ENCODE data around the gene PDE4D.

The PDE4D gene

DNA sequence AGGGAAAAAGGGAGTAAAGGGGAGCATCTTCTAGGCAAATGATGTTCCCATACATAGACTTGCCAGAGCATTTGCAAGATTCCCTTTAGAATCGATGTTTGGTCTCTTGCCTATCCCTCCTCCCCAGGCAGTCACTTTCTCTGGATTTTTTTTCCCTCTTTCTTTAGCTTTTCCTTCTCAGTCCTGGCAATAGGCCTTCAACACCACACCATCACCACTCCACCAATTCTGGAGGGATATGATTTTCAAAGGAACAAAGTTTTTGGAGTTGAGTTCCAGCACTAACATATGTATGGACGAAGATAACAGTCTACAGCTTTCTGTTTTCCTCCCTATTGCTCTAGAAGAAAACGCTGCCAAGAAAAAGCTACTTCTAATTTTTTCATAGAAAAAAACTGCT, 377.4 kb downstream of the PDE4D start:
- DNase-seq (ENCODE audit: low spot score), result no peak

GRCh38 chr5:59506285-59506877, 387.1 kb downstream of the PDE4D start:
- DNase-seq (ENCODE audit: low spot score), result no peak

DNA sequence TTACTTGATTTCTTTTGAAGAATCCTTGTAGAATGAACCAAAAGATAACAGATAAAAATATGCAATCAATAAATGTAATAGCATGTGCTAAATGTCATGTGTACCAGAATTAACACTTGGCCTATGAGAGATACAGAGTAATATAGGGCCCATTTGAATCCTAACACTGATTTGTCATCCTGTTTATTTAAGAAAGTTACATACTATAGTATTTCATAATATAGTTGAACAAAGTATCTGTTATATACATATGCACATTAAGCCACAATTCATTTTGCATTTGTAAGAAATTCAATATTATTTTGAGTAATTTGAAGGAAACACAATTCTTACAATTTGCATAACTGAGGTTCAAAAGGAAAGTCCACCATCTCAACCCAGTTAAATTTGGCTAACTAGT, 389.5 kb downstream of the PDE4D start:
- no peak for DNase-seq (ENCODE audit: low spot score)

GRCh38 chr5:59503220-59503619, 390.3 kb downstream of the PDE4D start:
- no peak for DNase-seq (ENCODE audit: low spot score)

- DNase-seq (ENCODE audit: low spot score), result no peak
These were observed 392.2 kb downstream of the PDE4D start for GRCh38 chr5:59501316-59501715.

DNA sequence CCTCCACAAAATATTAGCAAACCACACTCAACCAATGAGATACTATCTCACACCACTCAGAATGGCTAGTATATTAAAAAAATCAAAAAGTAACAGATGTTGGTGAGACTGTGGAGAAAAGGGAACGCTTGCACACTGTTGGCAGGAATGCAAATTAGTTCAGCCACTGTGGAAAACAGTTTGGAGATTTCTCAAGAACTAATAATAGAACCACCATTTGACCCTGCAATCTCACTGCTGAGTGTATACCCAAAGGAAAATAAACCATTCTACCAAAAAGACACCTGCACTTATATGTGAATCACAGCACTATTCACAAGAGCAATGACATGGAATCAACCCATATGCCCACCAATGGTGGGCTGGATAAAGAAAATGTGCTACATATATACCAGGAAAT, 393.5 kb downstream of the PDE4D start:
- no peak for DNase-seq (ENCODE audit: low spot score)

DNA sequence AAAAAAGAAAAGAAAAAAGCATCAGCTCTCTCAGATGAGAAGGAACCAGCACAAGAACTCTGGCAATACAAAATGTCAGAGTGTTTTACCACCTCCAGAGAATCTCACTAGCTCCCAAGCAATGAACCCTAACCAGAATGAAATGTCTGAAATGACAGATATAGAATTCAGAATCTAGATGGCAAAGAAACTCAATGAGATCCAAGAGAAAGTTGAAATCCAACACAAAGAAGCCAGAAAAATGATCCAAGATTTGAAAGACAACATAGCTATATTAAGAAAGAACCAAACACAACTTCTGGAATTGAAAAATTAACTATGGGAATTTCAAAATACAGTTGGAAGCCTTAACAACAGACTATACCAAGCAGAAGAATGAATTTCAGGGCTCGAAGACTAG, 396.3 kb downstream of the PDE4D start:
- DNase-seq (ENCODE audit: low spot score), result no peak

GRCh38 chr5:59496524-59497134, 396.9 kb downstream of the PDE4D start:
- DNase-seq (ENCODE audit: low spot score), result peak; percentile 5

GRCh38 chr5:59491945-59492344, 401.6 kb downstream of the PDE4D start:
- DNase-seq (ENCODE audit: low spot score), result no peak

DNA sequence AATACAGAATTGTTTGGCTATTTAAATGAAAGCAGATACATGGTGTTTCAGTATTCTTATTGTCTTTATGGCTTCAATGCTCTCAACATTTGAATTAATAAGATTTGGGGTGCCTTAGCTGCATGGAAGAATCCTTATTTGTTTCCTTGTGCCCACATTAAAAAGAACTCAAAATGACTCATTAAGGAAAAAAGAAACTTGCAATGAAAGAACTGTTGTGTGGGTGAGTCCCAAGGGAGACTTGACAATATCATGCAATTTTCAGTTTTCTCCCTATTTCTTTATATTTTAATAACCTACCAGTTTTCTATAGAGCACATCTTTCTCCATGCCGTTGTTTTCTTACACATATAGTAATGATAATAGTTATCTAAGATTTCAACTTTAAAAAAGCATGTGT, 404.0 kb downstream of the PDE4D start:
- DNase-seq (ENCODE audit: low spot score), result no peak

DNA sequence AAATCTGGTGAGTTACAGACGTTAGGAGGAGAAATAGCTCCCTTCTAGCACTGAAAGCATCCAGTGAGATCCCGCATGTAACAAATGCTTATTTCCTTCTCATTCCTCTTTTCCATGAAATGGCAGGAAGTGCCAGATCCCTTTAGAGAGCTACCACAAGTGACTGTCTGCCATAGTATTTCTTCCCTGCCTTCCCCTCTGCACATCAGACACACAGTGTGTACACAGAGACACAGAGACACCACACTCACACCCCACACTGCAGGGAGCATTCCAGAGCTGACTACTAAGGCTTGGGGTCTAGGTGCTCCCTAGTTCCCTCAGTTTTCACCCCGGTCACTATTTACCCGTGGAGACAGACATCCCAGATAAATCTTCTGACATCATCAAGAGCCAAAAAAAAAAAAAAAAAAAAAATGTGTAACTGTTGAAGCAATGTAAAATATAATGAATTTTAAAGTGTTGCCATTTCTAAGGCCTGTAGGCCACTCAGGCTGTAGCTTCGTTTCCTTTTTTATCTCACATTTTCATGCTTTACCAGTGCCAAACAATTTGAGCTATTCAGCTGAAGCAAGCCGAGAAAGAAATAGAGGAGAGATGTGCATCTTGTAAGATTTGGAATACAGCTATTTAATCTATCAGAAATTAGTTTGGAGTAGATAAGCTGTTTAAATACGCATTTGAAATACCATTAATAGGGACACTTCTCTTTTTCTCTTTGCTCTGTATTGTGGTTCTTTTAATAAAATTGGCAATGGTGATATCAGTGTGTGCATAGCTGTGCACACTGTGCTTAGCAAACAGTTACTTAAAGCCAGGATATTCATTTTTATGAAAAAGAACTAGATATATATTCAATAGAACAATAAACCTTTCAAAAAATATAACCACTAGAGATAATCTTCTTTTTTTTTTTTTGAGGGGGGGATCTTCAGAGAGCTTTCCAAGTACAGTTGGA, 405.5 kb downstream of the PDE4D start:
- DNase-seq (ENCODE audit: low spot score), result no peak

- no peak for DNase-seq (ENCODE audit: low spot score)
These were observed 406.3 kb downstream of the PDE4D start for GRCh38 chr5:59487068-59487686.

DNA sequence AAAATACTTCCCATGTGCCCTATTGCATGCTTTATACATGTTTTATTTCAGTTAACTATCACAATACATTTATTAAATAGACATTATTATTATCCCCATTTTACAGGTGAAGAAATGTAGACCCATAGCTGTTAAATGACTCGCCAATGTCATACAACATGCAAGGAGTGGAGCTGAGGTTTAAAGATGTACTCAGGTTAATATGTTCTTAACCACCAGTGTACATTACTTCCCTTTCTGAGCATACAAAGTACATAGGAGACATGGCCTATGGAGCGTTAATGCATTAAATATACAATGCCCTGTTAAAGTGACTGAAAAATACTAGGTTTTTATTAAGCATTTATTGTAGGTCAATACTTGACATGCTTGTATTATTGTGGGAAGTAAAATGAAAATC, 407.0 kb downstream of the PDE4D start:
- DNase-seq (ENCODE audit: low spot score), result no peak

- DNase-seq (ENCODE audit: low spot score), result no peak
These were observed 407.7 kb downstream of the PDE4D start for GRCh38 chr5:59485629-59486439.

DNA sequence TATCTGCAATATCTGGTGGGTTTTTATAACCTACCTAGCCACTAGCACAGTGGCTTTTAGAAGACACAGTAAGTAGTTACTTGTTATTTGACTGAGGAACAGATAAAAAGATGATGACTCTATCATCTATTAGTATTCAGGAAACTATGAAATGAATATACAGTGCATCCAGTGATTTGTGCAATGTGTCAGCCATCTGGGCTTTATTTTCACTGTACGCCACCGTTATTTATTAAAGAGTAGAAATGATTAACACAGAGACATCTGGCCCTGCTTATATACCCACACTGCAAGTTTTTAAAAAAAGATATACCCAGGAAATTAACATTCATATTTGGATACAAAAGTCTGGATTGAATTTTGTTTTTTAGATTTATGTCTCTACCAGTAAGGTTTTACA, 408.4 kb downstream of the PDE4D start:
- no peak for DNase-seq (ENCODE audit: low spot score)

- DNase-seq (ENCODE audit: low spot score), result no peak
These were observed 408.9 kb downstream of the PDE4D start for GRCh38 chr5:59484618-59485017.

GRCh38 chr5:59483971-59484472, 409.5 kb downstream of the PDE4D start:
- DNase-seq (ENCODE audit: low spot score), result no peak

DNA sequence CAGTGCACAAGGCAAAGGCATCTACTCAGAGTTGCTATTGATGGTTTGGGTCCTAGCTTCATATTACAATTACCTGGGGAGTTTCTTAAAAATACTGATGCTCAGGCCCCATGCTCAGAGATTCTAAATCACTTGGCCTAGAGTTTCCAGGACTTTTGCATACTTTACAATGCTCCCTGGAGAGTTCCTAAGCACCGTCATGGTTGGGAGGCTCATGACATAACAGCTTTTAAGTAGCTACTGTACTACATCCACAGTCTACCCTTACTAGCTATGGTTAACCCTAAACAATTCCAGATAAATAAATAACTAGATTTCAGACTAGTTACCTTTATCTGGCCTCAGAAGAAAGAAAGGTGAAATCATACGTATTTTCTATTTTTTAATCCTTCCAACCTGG, 414.4 kb downstream of the PDE4D start:
- no peak for DNase-seq (ENCODE audit: low spot score)

DNA sequence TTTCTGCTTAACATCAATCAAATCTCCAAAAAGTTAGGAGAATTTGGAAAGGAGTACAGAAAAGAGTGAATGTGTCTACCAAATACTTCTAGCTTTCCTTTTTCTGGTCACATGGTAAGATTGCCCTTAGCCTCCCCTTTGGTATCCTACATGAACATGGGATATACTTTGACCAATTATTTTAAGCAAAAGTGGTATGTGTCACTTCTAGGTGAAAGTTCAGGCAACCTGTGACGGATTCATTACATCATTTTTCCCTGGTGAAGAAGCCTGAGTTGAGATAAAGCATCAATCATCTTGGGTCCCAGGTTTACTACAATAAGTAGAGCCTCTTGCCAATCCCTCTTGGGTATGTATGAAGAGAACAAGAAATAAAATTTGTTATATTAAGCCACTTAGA, 419.2 kb downstream of the PDE4D start:
- DNase-seq (ENCODE audit: low spot score), result no peak

GRCh38 chr5:59473611-59474010, 419.9 kb downstream of the PDE4D start:
- no peak for DNase-seq (ENCODE audit: low spot score)

- no peak for DNase-seq (ENCODE audit: low spot score)
These were observed 422.1 kb downstream of the PDE4D start for GRCh38 chr5:59471463-59471862.

GRCh38 chr5:59467969-59468368, 425.6 kb downstream of the PDE4D start:
- no peak for DNase-seq (ENCODE audit: low spot score)
